ENCODE data around the gene THRB. TPM values are rescaled to one million over a fixed set of nuclear protein-coding genes. Genes with fewer than 3 reads are reported as not detected.

THRB gene
- total RNA-seq, 2 donors from 2014 or later = 0.24 to 0.26 TPM

- no peak overlapping the region for H3K4me3 ChIP-seq (ENCODE audit: low read length)
- no peak for DNase-seq
- Mint-ChIP-seq H3K9me3 (no peaks in the 10 kb centered on the region), H3K27ac (no peak overlapping the region), H3K4me1 (peaks cover 10% of the 10 kb centered on the region), H3K27me3 (ENCODE audit: insufficient read depth) (peaks cover 25% of the 10 kb centered on the region), H3K36me3 (ENCODE audit: low read depth) (no peaks in the 10 kb centered on the region), H3K4me3 (no peak overlapping the region)
- no peak overlapping the region for H3K9ac ChIP-seq (ENCODE audit: extremely low read depth, low read length, poor library complexity, severe bottlenecking)
- WGBS, 2 experiments (ENCODE audit: insufficient coverage in 1 of 2, insufficient read length in 1 of 2) = 91 to 100% methylated on average over 2 to 4 of the region's 4 CpGs
- TF ChIP-seq, protein P1, sequence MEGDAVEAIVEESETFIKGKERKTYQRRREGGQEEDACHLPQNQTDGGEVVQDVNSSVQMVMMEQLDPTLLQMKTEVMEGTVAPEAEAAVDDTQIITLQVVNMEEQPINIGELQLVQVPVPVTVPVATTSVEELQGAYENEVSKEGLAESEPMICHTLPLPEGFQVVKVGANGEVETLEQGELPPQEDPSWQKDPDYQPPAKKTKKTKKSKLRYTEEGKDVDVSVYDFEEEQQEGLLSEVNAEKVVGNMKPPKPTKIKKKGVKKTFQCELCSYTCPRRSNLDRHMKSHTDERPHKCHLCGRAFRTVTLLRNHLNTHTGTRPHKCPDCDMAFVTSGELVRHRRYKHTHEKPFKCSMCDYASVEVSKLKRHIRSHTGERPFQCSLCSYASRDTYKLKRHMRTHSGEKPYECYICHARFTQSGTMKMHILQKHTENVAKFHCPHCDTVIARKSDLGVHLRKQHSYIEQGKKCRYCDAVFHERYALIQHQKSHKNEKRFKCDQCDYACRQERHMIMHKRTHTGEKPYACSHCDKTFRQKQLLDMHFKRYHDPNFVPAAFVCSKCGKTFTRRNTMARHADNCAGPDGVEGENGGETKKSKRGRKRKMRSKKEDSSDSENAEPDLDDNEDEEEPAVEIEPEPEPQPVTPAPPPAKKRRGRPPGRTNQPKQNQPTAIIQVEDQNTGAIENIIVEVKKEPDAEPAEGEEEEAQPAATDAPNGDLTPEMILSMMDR (conservative IDR thresholded peaks at IDR 0.05) = no peak
- H3K27me3 ChIP-seq (ENCODE audit: control insufficient read depth, insufficient read depth, low read length, poor library complexity, severe bottlenecking) = peaks cover 37% of the 10 kb centered on the region
- H3K27ac ChIP-seq (ENCODE audit: low read depth, low read length) = no peak overlapping the region
- H3K36me3 ChIP-seq (ENCODE audit: control insufficient read depth, insufficient read depth, low read length) = no peaks in the 10 kb centered on the region
- peaks cover 2% of the 10 kb centered on the region for H3K4me1 ChIP-seq (ENCODE audit: control insufficient read depth, insufficient read depth, low read length)
- H3K9me3 ChIP-seq (ENCODE audit: control insufficient read depth, low read length) = no peaks in the 10 kb centered on the region
Observed at GRCh38 chr3:24370352-24371090, 124.1 kb downstream of the THRB start.

DNA sequence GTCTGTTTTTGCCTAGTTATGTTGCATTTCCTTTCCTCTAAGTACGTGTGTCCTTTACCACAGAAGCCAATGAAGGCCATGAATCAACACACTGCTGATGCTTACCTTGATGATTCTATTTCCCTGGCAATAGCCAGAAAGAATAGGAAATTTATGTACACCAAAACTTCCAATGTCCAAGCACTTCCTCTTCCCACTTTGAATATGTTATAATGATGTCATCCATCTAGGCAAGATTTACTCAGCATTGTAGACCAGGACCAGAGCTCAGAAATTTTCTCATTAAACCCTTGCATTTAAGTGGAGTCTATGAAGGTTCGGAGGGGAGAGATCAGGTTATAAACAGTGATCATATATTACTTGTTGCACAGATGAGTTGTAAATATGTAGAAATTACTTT is 126.0 kb downstream of the THRB start:
- H3K27ac ChIP-seq (ENCODE audit: low read depth, low read length) = no peak overlapping the region
- H3K9ac ChIP-seq (ENCODE audit: extremely low read depth, low read length, poor library complexity, severe bottlenecking) = no peak overlapping the region
- no peaks in the 10 kb centered on the region for H3K36me3 Mint-ChIP-seq (ENCODE audit: low read depth)
- 79 to 80% methylated on average over 1 to 2 of the region's 2 CpGs for WGBS, 2 experiments (ENCODE audit: insufficient coverage in 1 of 2, insufficient read length in 1 of 2)
- H3K27me3 ChIP-seq (ENCODE audit: control insufficient read depth, insufficient read depth, low read length, poor library complexity, severe bottlenecking) = peaks cover 41% of the 10 kb centered on the region
- H3K4me1 ChIP-seq (ENCODE audit: control insufficient read depth, insufficient read depth, low read length) = peaks cover 2% of the 10 kb centered on the region
- H3K4me1 Mint-ChIP-seq = peaks cover 10% of the 10 kb centered on the region
- H3K36me3 ChIP-seq (ENCODE audit: control insufficient read depth, insufficient read depth, low read length) = no peaks in the 10 kb centered on the region
- TF ChIP-seq, protein P1 (conservative IDR thresholded peaks at IDR 0.05) = no peak
- no peak overlapping the region for H3K4me3 Mint-ChIP-seq
- H3K9me3 Mint-ChIP-seq = no peaks in the 10 kb centered on the region
- no peak overlapping the region for H3K27ac Mint-ChIP-seq
- DNase-seq = no peak
- peaks cover 25% of the 10 kb centered on the region for H3K27me3 Mint-ChIP-seq (ENCODE audit: insufficient read depth)
- no peaks in the 10 kb centered on the region for H3K9me3 ChIP-seq (ENCODE audit: control insufficient read depth, low read length)
- H3K4me3 ChIP-seq (ENCODE audit: low read length) = no peak overlapping the region

GRCh38 chr3:24367664-24368264 is 126.9 kb downstream of the THRB start:
- H3K9me3 Mint-ChIP-seq = no peaks in the 10 kb centered on the region
- Histone ChIP-seq H3K27me3 (ENCODE audit: control insufficient read depth, insufficient read depth, low read length, poor library complexity, severe bottlenecking) (peaks cover 41% of the 10 kb centered on the region), H3K27ac (ENCODE audit: low read depth, low read length) (no peak overlapping the region), H3K4me1 (ENCODE audit: control insufficient read depth, insufficient read depth, low read length) (peaks cover 2% of the 10 kb centered on the region), H3K4me3 (ENCODE audit: low read length) (no peak overlapping the region), H3K9me3 (ENCODE audit: control insufficient read depth, low read length) (no peaks in the 10 kb centered on the region), H3K9ac (ENCODE audit: extremely low read depth, low read length, poor library complexity, severe bottlenecking) (no peak overlapping the region), H3K36me3 (ENCODE audit: control insufficient read depth, insufficient read depth, low read length) (no peaks in the 10 kb centered on the region)
- no peak overlapping the region for H3K4me3 Mint-ChIP-seq
- H3K36me3 Mint-ChIP-seq (ENCODE audit: low read depth) = no peaks in the 10 kb centered on the region
- no peak for DNase-seq
- WGBS, 2 experiments (ENCODE audit: insufficient coverage in 1 of 2, insufficient read length in 1 of 2) = 68 to 100% methylated on average over 1 to 2 of the region's 2 CpGs
- no peak overlapping the region for H3K27ac Mint-ChIP-seq
- H3K27me3 Mint-ChIP-seq (ENCODE audit: insufficient read depth) = peaks cover 25% of the 10 kb centered on the region
- peaks cover 7% of the 10 kb centered on the region for H3K4me1 Mint-ChIP-seq
- TF ChIP-seq, protein P1 (conservative IDR thresholded peaks at IDR 0.05) = no peak
